HUES64 (cell line): ENCODE results near the gene LDHAL6B.

Source experiments
- H3K27ac ChIP-seq: 2 replicates; pipeline ENCODE4 v1.7.0; 2013; ENCODE audit warnings: low read depth, low read length, inconsistent platforms
- H3K27me3 ChIP-seq: 2 replicates; pipeline ENCODE4 v1.6.1; 2013; ENCODE audit warnings: mild to moderate bottlenecking, low read length; ENCODE audit not compliant: insufficient read depth
- H3K36me3 ChIP-seq: 2 replicates; pipeline ENCODE4 v1.6.1; 2013; ENCODE audit warnings: mild to moderate bottlenecking, low read length; ENCODE audit not compliant: insufficient read depth
- H3K4me1 ChIP-seq: 2 replicates; pipeline ENCODE4 v1.6.1; 2013; ENCODE audit warnings: mild to moderate bottlenecking, low read length, moderate library complexity; ENCODE audit not compliant: insufficient read depth
- H3K4me3 ChIP-seq: 2 replicates; pipeline ENCODE4 v1.5.1; 2013; ENCODE audit warnings: mild to moderate bottlenecking, low read length, moderate library complexity
- H3K9ac ChIP-seq: 2 replicates; pipeline ENCODE4 v1.6.1; 2013; ENCODE audit warnings: mild to moderate bottlenecking, low read depth, low read length
- H3K9me3 ChIP-seq: 2 replicates; pipeline ENCODE4 v1.6.1; 2013; ENCODE audit warnings: low read depth, low read length; ENCODE audit not compliant: insufficient read depth
- WGBS: fragments of 150-250, 120-280 bp; methylation state at CpG from one replicate; pipeline ENCODE4 v1.1.7; 2013; ENCODE audit warnings: missing lambda C conversion rate; 5-methylcytosine and 5-hydroxymethylcytosine counted together

The LDHAL6B gene

GRCh38 chr15:59240036-59240435 lies 33.4 kb downstream of the LDHAL6B start:
- peaks cover 7% of the 10 kb centered on the region for H3K36me3 ChIP-seq
- peaks cover 18% of the 10 kb centered on the region for H3K4me1 ChIP-seq
- H3K27ac ChIP-seq: no peak overlapping the region
- 94% methylated on average over 5 of the region's 5 CpGs for WGBS
- H3K9me3 ChIP-seq: no peaks in the 10 kb centered on the region
- H3K27me3 ChIP-seq: no peaks in the 10 kb centered on the region
- no peak overlapping the region for H3K9ac ChIP-seq
- no peak overlapping the region for H3K4me3 ChIP-seq

GRCh38 chr15:59242649-59243048 lies 36.0 kb downstream of the LDHAL6B start:
- Histone ChIP-seq H3K9me3 (no peaks in the 10 kb centered on the region), H3K4me3 (no peak overlapping the region), H3K36me3 (peaks cover 7% of the 10 kb centered on the region), H3K27me3 (no peaks in the 10 kb centered on the region), H3K4me1 (peaks cover 6% of the 10 kb centered on the region; the same call in 1 of the 2 replicates), H3K27ac (no peak overlapping the region), H3K9ac (no peak overlapping the region)
- 92% methylated on average over 2 of the region's 2 CpGs for WGBS

- Histone ChIP-seq H3K36me3 (peaks cover 7% of the 10 kb centered on the region), H3K27me3 (no peaks in the 10 kb centered on the region), H3K4me3 (no peak overlapping the region), H3K9ac (no peak overlapping the region), H3K9me3 (no peaks in the 10 kb centered on the region), H3K4me1 (no peaks in the 10 kb centered on the region), H3K27ac (no peak overlapping the region)
- WGBS: 96% methylated on average over 4 of the region's 5 CpGs
Measured at GRCh38 chr15:59243622-59244021, 37.0 kb downstream of the LDHAL6B start.

- Histone ChIP-seq H3K36me3 (peaks cover 7% of the 10 kb centered on the region), H3K9me3 (no peaks in the 10 kb centered on the region), H3K9ac (no peak overlapping the region), H3K27ac (no peak overlapping the region), H3K27me3 (no peaks in the 10 kb centered on the region), H3K4me3 (no peak overlapping the region), H3K4me1 (no peaks in the 10 kb centered on the region)
- WGBS: 100% methylated on average over 2 of the region's 3 CpGs
Measured at GRCh38 chr15:59244337-59244736, 37.7 kb downstream of the LDHAL6B start.

- H3K36me3 ChIP-seq: peaks cover 7% of the 10 kb centered on the region
- no peaks in the 10 kb centered on the region for H3K27me3 ChIP-seq
- H3K9me3 ChIP-seq: no peaks in the 10 kb centered on the region
- no peak overlapping the region for H3K4me3 ChIP-seq
- H3K4me1 ChIP-seq: no peaks in the 10 kb centered on the region
- H3K27ac ChIP-seq: no peak overlapping the region
- 100% methylated on average over 2 of the region's 2 CpGs for WGBS
- H3K9ac ChIP-seq: no peak overlapping the region
Measured at GRCh38 chr15:59245559-59245958, 38.9 kb downstream of the LDHAL6B start.

GRCh38 chr15:59247364-59247763 lies 40.7 kb downstream of the LDHAL6B start:
- Histone ChIP-seq H3K9me3 (no peaks in the 10 kb centered on the region), H3K9ac (no peak overlapping the region), H3K36me3 (peaks cover 10% of the 10 kb centered on the region), H3K4me1 (no peaks in the 10 kb centered on the region), H3K27me3 (no peaks in the 10 kb centered on the region), H3K4me3 (no peak overlapping the region), H3K27ac (no peak overlapping the region)
- 4% methylated on average over 2 of the region's 2 CpGs for WGBS

- no peaks in the 10 kb centered on the region for H3K9me3 ChIP-seq
- H3K9ac ChIP-seq: no peak overlapping the region
- WGBS: 89% methylated on average over 5 of the region's 5 CpGs
- H3K4me3 ChIP-seq: no peak overlapping the region
- H3K27me3 ChIP-seq: no peaks in the 10 kb centered on the region
- H3K4me1 ChIP-seq: no peaks in the 10 kb centered on the region
- H3K36me3 ChIP-seq: peaks cover 13% of the 10 kb centered on the region; the same call in 1 of the 2 replicates
- H3K27ac ChIP-seq: no peak overlapping the region
Measured at GRCh38 chr15:59249816-59250215, 43.2 kb downstream of the LDHAL6B start.

GRCh38 chr15:59250249-59250648 lies 43.6 kb downstream of the LDHAL6B start:
- WGBS: 93% methylated on average over 13 of the region's 13 CpGs
- H3K4me3 ChIP-seq: no peak overlapping the region
- no peaks in the 10 kb centered on the region for H3K4me1 ChIP-seq
- no peaks in the 10 kb centered on the region for H3K27me3 ChIP-seq
- H3K36me3 ChIP-seq: peaks cover 13% of the 10 kb centered on the region; the same call in 1 of the 2 replicates
- no peaks in the 10 kb centered on the region for H3K9me3 ChIP-seq
- H3K27ac ChIP-seq: no peak overlapping the region
- H3K9ac ChIP-seq: no peak overlapping the region

- Histone ChIP-seq H3K4me3 (no peak overlapping the region), H3K36me3 (peaks cover 20% of the 10 kb centered on the region), H3K9me3 (no peaks in the 10 kb centered on the region), H3K27ac (no peak overlapping the region), H3K27me3 (no peaks in the 10 kb centered on the region), H3K4me1 (no peaks in the 10 kb centered on the region), H3K9ac (no peak overlapping the region)
- WGBS: 93% methylated on average over 6 of the region's 7 CpGs
Measured at GRCh38 chr15:59251001-59251845, 44.6 kb downstream of the LDHAL6B start.

GRCh38 chr15:59252137-59252536 lies 45.5 kb downstream of the LDHAL6B start:
- no peak overlapping the region for H3K27ac ChIP-seq
- no peaks in the 10 kb centered on the region for H3K27me3 ChIP-seq
- H3K4me1 ChIP-seq: no peaks in the 10 kb centered on the region
- H3K9ac ChIP-seq: no peak overlapping the region
- no peaks in the 10 kb centered on the region for H3K9me3 ChIP-seq
- WGBS: 96% methylated on average over 5 of the region's 5 CpGs
- H3K4me3 ChIP-seq: no peak overlapping the region
- peaks cover 22% of the 10 kb centered on the region for H3K36me3 ChIP-seq

GRCh38 chr15:59255680-59256336 lies 49.2 kb downstream of the LDHAL6B start:
- H3K9ac ChIP-seq: no peak overlapping the region
- H3K36me3 ChIP-seq: peaks cover 28% of the 10 kb centered on the region
- H3K4me3 ChIP-seq: no peak overlapping the region
- H3K9me3 ChIP-seq: no peaks in the 10 kb centered on the region
- no peak overlapping the region for H3K27ac ChIP-seq
- no peaks in the 10 kb centered on the region for H3K27me3 ChIP-seq
- H3K4me1 ChIP-seq: 0 out of 2 replicates have a peak, but pooled peaks cover 2% of the 10 kb centered on the region
- 97% methylated on average over 7 of the region's 7 CpGs for WGBS
